GM23338 (cell line): Measurements from ENCODE around the gene NEUROG3. TPM values are rescaled to one million over a fixed set of nuclear protein-coding genes. Genes with fewer than 3 reads are reported as not detected.

ENCODE experiments used
- ATAC-seq: fragments of 200-7000 bp; cut with Tn5 transposase; 3 replicates; pipeline ENCODE4 v1.9.1; 2020
- DNase-seq: peaks from one replicate; pipeline ENCODE4 v3.0.0-alpha.2; 2015; ENCODE audit warnings: low spot score
- H2AFZ ChIP-seq: fragments of 200-600 bp; sonication (generic); 2 replicates; pipeline ENCODE4 v1.8.0; 2016; ENCODE audit warnings: antibody characterized with exemption, mild to moderate bottlenecking, moderate library complexity
- H3F3A ChIP-seq: fragments of 200-600 bp; sonication (generic); replicated peaks from 2 replicates; pipeline ENCODE4 v1.8.0; 2017; ENCODE audit warnings: antibody characterized with exemption, mixed run types, low read depth
- H3K27ac ChIP-seq: fragments of 200-600 bp; sonication (generic); 2 replicates; pipeline ENCODE4 v1.6.1; 2016; ENCODE audit warnings: low read depth
- H3K27me3 ChIP-seq: fragments of 200-600 bp; sonication (generic); 2 replicates; pipeline ENCODE4 v1.8.0; 2016; ENCODE audit warnings: mild to moderate bottlenecking, mixed run types, moderate library complexity; ENCODE audit not compliant: insufficient read depth
- H3K36me3 ChIP-seq: fragments of 200-600 bp; sonication (generic); 2 replicates; pipeline ENCODE4 v1.8.0; 2016; ENCODE audit warnings: mild to moderate bottlenecking; ENCODE audit not compliant: insufficient read depth
- H3K4me1 ChIP-seq: fragments of 200-600 bp; sonication (generic); 2 replicates; pipeline ENCODE4 v1.8.0; 2016; ENCODE audit warnings: mild to moderate bottlenecking, moderate library complexity; ENCODE audit not compliant: insufficient read depth
- H3K4me2 ChIP-seq: fragments of 200-600 bp; sonication (generic); 2 replicates; pipeline ENCODE4 v1.7.1; 2017; ENCODE audit warnings: mixed run types
- H3K4me3 ChIP-seq: fragments of 200-600 bp; sonication (generic); 2 replicates; pipeline ENCODE4 v1.6.1; 2016; ENCODE audit warnings: mixed run types
- H3K79me2 ChIP-seq: fragments of 200-600 bp; sonication (generic); replicated peaks from 2 replicates; pipeline ENCODE4 v1.8.0; 2017; ENCODE audit warnings: mild to moderate bottlenecking; ENCODE audit not compliant: insufficient read depth
- H3K9me2 ChIP-seq: fragments of 200-600 bp; sonication (generic); 2 replicates; pipeline ENCODE4 v1.8.0; 2017; ENCODE audit not compliant: insufficient read depth
- H4K20me1 ChIP-seq: fragments of 200-600 bp; sonication (generic); replicated peaks from 2 replicates; pipeline ENCODE4 v1.8.0; 2017; ENCODE audit warnings: mild to moderate bottlenecking; ENCODE audit not compliant: insufficient read depth
- H3K27ac Mint-ChIP-seq: 2 replicates; pipeline ENCODE4 v1.8.0; 2020; ENCODE audit warnings: inconsistent platforms, mild to moderate bottlenecking, moderate library complexity, mixed read lengths
- H3K27me3 Mint-ChIP-seq: 3 replicates; pipeline ENCODE4 v1.8.0; 2022; ENCODE audit warnings: low read depth, mild to moderate bottlenecking, moderate library complexity, mixed read lengths, inconsistent platforms; ENCODE audit not compliant: insufficient read depth, poor library complexity
- H3K36me3 Mint-ChIP-seq: 3 replicates; pipeline ENCODE4 v1.8.0; 2021; ENCODE audit warnings: low read depth, mild to moderate bottlenecking, inconsistent platforms, moderate library complexity, mixed read lengths
- H3K4me1 Mint-ChIP-seq: 3 replicates; pipeline ENCODE4 v1.8.0; 2020; ENCODE audit warnings: mild to moderate bottlenecking, inconsistent platforms, mixed read lengths
- H3K4me3 Mint-ChIP-seq: 3 replicates; pipeline ENCODE4 v1.8.0; 2021; ENCODE audit warnings: moderate library complexity, mild to moderate bottlenecking, inconsistent platforms, mixed read lengths
- H3K9me3 Mint-ChIP-seq: 3 replicates; pipeline ENCODE4 v1.8.0; 2020; ENCODE audit warnings: moderate library complexity, mild to moderate bottlenecking, inconsistent platforms, mixed read lengths
- CREB1 ChIP-seq: fragments of 250-450 bp; sonication (Bioruptor Pico); IDR thresholded peaks from 2 replicates; pipeline ENCODE4 v1.5.0; 2020; ENCODE audit warnings: low read depth, mild to moderate bottlenecking, moderate library complexity
- EZH2 ChIP-seq: fragments of 200-600 bp; sonication (generic); IDR thresholded peaks from one replicate; pipeline ENCODE4 v1.8.0; 2017; ENCODE audit warnings: antibody characterized with exemption, mild to moderate bottlenecking, low read depth; ENCODE audit not compliant: unreplicated experiment
- EZH2phosphoT487 ChIP-seq: fragments of 200-600 bp; sonication (generic); IDR thresholded peaks from one replicate; pipeline ENCODE4 v1.8.1; 2018; ENCODE audit warnings: antibody characterized with exemption; ENCODE audit not compliant: unreplicated experiment
- JUNB ChIP-seq: IDR thresholded peaks from one replicate; pipeline ENCODE4 v1.6.1; 2016; ENCODE audit warnings: antibody characterized with exemption; ENCODE audit not compliant: unreplicated experiment
- NANOG ChIP-seq: IDR thresholded peaks from 2 replicates; pipeline ENCODE4 v1.6.1; 2016; ENCODE audit warnings: antibody characterized with exemption, borderline replicate concordance
- POLR2AphosphoS5 ChIP-seq: IDR thresholded peaks from 2 replicates; pipeline ENCODE4 v1.6.1; 2016; ENCODE audit warnings: antibody characterized with exemption, low read depth
- REST ChIP-seq: IDR thresholded peaks from one replicate; pipeline ENCODE4 v1.6.1; 2018; ENCODE audit warnings: antibody characterized with exemption; ENCODE audit not compliant: unreplicated experiment
- ZNF331 ChIP-seq: fragments of 250-450 bp; sonication (Bioruptor Pico); IDR thresholded peaks from 2 replicates; pipeline ENCODE4 v1.5.0; 2020; ENCODE audit warnings: low read depth, mild to moderate bottlenecking, moderate library complexity
- polyA plus RNA-seq: library from polyadenylated mRNA; unstranded; fragments of >200 nt; fragmentation: Nextera tagmentation; extraction: Ambion mirVana; gene quantifications from 2 replicates; pipeline ENCODE4 v1.2.1, GENCODE V29; 2016
- total RNA-seq: library from RNA; depleted of rRNA; stranded (reverse); fragments of >200 nt; shearing (Covaris generic); gene quantifications from 2 replicates; pipeline ENCODE4 v1.2.3, GENCODE V29; 2014
- TF ChIP-seq, protein P1 (sequence below): fragments of 250-450 bp; sonication (Bioruptor Pico); IDR thresholded peaks from 2 replicates; pipeline ENCODE4 v1.5.0; 2020; ENCODE audit warnings: mild to moderate bottlenecking, moderate library complexity
- TF ChIP-seq, protein P2 (sequence below), 2 experiments: fragments of 200-600 bp in 1 of 2; sonication (generic) in 1 of 2; conservative IDR thresholded peaks; 2 replicates each; pipeline versions ENCODE4 v1.5.1 to v1.6.1; 2016 to 2017; ENCODE audit warnings: antibody characterized with exemption in 2 of 2, low read depth in 2 of 2, mild to moderate bottlenecking in 2 of 2, moderate library complexity in 1 of 2

Gene NEUROG3
- total and polyA plus RNA-seq, 2 experiments from 2014 or later = not detected

DNA sequence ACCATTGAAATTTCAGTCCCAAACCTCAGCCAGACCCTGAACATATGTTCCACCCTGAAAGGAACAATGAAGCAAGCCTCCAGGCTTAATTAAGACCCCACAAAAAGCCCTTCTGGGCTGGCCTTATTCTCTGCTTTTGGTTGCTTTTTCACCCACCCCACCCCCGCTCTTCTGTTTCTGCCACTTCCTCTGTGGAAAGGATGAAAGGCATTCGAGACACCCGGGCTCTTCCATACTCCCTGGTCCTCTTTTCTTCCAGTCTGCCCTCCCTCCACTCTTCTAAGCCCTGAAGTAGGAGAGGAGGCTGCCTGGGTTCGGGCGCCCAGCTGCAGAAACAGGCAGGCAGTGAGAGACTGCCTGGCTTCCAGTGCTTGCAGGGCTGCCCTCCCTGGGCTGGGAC lies 47.4 kb upstream of the NEUROG3 start (continued):
- TF ChIP-seq, protein P1, sequence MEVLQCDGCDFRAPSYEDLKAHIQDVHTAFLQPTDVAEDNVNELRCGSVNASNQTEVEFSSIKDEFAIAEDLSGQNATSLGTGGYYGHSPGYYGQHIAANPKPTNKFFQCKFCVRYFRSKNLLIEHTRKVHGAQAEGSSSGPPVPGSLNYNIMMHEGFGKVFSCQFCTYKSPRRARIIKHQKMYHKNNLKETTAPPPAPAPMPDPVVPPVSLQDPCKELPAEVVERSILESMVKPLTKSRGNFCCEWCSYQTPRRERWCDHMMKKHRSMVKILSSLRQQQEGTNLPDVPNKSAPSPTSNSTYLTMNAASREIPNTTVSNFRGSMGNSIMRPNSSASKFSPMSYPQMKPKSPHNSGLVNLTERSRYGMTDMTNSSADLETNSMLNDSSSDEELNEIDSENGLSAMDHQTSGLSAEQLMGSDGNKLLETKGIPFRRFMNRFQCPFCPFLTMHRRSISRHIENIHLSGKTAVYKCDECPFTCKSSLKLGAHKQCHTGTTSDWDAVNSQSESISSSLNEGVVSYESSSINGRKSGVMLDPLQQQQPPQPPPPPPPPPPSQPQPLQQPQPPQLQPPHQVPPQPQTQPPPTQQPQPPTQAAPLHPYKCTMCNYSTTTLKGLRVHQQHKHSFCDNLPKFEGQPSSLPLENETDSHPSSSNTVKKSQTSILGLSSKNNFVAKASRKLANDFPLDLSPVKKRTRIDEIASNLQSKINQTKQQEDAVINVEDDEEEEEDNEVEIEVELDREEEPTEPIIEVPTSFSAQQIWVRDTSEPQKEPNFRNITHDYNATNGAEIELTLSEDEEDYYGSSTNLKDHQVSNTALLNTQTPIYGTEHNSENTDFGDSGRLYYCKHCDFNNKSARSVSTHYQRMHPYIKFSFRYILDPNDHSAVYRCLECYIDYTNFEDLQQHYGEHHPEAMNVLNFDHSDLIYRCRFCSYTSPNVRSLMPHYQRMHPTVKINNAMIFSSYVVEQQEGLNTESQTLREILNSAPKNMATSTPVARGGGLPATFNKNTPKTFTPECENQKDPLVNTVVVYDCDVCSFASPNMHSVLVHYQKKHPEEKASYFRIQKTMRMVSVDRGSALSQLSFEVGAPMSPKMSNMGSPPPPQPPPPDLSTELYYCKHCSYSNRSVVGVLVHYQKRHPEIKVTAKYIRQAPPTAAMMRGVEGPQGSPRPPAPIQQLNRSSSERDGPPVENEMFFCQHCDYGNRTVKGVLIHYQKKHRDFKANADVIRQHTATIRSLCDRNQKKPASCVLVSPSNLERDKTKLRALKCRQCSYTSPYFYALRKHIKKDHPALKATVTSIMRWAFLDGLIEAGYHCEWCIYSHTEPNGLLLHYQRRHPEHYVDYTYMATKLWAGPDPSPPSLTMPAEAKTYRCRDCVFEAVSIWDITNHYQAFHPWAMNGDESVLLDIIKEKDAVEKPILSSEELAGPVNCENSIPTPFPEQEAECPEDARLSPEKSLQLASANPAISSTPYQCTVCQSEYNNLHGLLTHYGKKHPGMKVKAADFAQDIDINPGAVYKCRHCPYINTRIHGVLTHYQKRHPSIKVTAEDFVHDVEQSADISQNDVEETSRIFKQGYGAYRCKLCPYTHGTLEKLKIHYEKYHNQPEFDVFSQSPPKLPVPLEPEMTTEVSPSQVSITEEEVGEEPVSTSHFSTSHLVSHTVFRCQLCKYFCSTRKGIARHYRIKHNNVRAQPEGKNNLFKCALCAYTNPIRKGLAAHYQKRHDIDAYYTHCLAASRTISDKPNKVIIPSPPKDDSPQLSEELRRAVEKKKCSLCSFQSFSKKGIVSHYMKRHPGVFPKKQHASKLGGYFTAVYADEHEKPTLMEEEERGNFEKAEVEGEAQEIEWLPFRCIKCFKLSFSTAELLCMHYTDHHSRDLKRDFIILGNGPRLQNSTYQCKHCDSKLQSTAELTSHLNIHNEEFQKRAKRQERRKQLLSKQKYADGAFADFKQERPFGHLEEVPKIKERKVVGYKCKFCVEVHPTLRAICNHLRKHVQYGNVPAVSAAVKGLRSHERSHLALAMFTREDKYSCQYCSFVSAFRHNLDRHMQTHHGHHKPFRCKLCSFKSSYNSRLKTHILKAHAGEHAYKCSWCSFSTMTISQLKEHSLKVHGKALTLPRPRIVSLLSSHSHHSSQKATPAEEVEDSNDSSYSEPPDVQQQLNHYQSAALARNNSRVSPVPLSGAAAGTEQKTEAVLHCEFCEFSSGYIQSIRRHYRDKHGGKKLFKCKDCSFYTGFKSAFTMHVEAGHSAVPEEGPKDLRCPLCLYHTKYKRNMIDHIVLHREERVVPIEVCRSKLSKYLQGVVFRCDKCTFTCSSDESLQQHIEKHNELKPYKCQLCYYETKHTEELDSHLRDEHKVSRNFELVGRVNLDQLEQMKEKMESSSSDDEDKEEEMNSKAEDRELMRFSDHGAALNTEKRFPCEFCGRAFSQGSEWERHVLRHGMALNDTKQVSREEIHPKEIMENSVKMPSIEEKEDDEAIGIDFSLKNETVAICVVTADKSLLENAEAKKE (CRISPR knock-in tag) = no peak
- TF ChIP-seq NANOG (no peak), JUNB (no peak), POLR2AphosphoS5 (no peak), CREB1 (CRISPR knock-in tag) (no peak), ZNF331 (CRISPR knock-in tag) (no peak)
- TF ChIP-seq, protein P2, sequence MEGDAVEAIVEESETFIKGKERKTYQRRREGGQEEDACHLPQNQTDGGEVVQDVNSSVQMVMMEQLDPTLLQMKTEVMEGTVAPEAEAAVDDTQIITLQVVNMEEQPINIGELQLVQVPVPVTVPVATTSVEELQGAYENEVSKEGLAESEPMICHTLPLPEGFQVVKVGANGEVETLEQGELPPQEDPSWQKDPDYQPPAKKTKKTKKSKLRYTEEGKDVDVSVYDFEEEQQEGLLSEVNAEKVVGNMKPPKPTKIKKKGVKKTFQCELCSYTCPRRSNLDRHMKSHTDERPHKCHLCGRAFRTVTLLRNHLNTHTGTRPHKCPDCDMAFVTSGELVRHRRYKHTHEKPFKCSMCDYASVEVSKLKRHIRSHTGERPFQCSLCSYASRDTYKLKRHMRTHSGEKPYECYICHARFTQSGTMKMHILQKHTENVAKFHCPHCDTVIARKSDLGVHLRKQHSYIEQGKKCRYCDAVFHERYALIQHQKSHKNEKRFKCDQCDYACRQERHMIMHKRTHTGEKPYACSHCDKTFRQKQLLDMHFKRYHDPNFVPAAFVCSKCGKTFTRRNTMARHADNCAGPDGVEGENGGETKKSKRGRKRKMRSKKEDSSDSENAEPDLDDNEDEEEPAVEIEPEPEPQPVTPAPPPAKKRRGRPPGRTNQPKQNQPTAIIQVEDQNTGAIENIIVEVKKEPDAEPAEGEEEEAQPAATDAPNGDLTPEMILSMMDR (conservative IDR thresholded peaks at IDR 0.05; ENCODE audit: low read depth in 2 of 2) = no peak

DNA sequence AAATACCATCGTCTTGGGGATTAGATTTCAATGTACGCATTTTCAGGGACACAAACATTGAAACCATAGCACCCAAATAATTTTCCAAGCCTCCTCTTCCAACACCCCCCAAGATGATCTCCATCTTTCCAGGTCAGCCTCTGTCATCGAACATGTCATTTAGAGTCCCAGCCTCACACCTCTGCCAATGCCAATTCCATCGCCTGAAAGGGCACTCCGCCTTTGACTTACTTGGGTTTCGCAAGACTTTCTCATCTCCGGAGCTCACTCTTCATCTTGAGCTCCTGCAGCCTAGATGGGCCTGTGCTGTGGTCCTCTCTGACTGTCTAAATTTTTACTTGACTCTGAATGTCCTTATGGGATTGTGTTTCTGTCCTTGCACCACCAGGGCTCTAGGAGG lies 46.4 kb upstream of the NEUROG3 start:
- Histone ChIP-seq H3K79me2 (no peaks in the 10 kb centered on the region), H3K36me3 (no peaks in the 10 kb centered on the region), H3F3A (no peaks in the 10 kb centered on the region), H3K4me1 (no peaks in the 10 kb centered on the region), H3K27me3 (no peaks in the 10 kb centered on the region), H2AFZ (no peak overlapping the region), H3K4me2 (no peak overlapping the region), H4K20me1 (no peaks in the 10 kb centered on the region), H3K9me2 (0 out of 2 replicates have a peak, but pooled peaks cover 1% of the 10 kb centered on the region), H3K4me3 (no peak overlapping the region), H3K27ac (no peak overlapping the region)
- Mint-ChIP-seq H3K9me3 (peaks cover 8% of the 10 kb centered on the region), H3K27me3 (peaks cover 4% of the 10 kb centered on the region), H3K4me3 (no peak overlapping the region), H3K27ac (no peak overlapping the region), H3K36me3 (peaks cover 1% of the 10 kb centered on the region; the same call in 2 of the 3 replicates), H3K4me1 (peaks cover 6% of the 10 kb centered on the region; the same call in 1 of the 3 replicates)
- no peak for DNase-seq
- TF ChIP-seq POLR2AphosphoS5 (no peak), EZH2phosphoT487 (no peak), EZH2 (no peak), REST (no peak)
- TF ChIP-seq, protein P2 (conservative IDR thresholded peaks at IDR 0.05; ENCODE audit: low read depth in 2 of 2) = no peak
- ATAC-seq = no peak
